Karpas-422 (cell line): ENCODE measurements around the gene RGS13. TPM values are rescaled to one million over a fixed set of nuclear protein-coding genes. Genes with fewer than 3 reads are reported as not detected.

ENCODE experiments used
- DNase-seq: peaks from one replicate; pipeline ENCODE4 v3.0.0-alpha.2; 2015
- H2AFZ ChIP-seq: fragments of 200-600 bp; sonication (generic); 2 replicates; pipeline ENCODE4 v1.6.1; 2014; ENCODE audit warnings: antibody characterized with exemption, low read length, mixed read lengths
- H3K27ac ChIP-seq: fragments of 200-600 bp; sonication (generic); 2 replicates; pipeline ENCODE4 v1.5.1; 2014; ENCODE audit warnings: mild to moderate bottlenecking, low read length, moderate library complexity
- H3K27me3 ChIP-seq: fragments of 200-600 bp; sonication (generic); 2 replicates; pipeline ENCODE4 v1.6.1; 2014; ENCODE audit warnings: low read length, mixed read lengths
- H3K36me3 ChIP-seq: fragments of 200-600 bp; sonication (generic); 2 replicates; pipeline ENCODE4 v1.6.1; 2014; ENCODE audit warnings: low read length, mixed read lengths; ENCODE audit not compliant: insufficient read depth
- H3K4me1 ChIP-seq: fragments of 200-600 bp; sonication (generic); 2 replicates; pipeline ENCODE4 v1.6.1; 2014; ENCODE audit warnings: mild to moderate bottlenecking, low read length, mixed read lengths
- H3K4me2 ChIP-seq: fragments of 200-600 bp; sonication (generic); 2 replicates; pipeline ENCODE4 v1.6.1; 2014; ENCODE audit warnings: low read length, low read depth, mild to moderate bottlenecking; ENCODE audit not compliant: poor library complexity, severe bottlenecking
- H3K4me3 ChIP-seq: fragments of 200-600 bp; sonication (generic); 2 replicates; pipeline ENCODE4 v1.5.1; 2014; ENCODE audit warnings: mild to moderate bottlenecking, antibody characterized with exemption, low read length, mixed read lengths
- H3K79me2 ChIP-seq: fragments of 200-600 bp; sonication (generic); 2 replicates; pipeline ENCODE4 v1.6.1; 2014; ENCODE audit warnings: mild to moderate bottlenecking, low read length, mixed read lengths
- H3K9ac ChIP-seq: fragments of 200-600 bp; sonication (generic); 2 replicates; pipeline ENCODE4 v1.6.0; 2014; ENCODE audit warnings: low read length
- H3K9me2 ChIP-seq: fragments of 200-600 bp; sonication (generic), shearing (Covaris generic); replicated peaks from 2 replicates; pipeline ENCODE4 v1.6.0; 2014; ENCODE audit warnings: mild to moderate bottlenecking, low read length, moderate library complexity; ENCODE audit not compliant: insufficient read depth
- H3K9me3 ChIP-seq: fragments of 300-700, 200-600 bp; sonication (generic); 2 replicates; pipeline ENCODE4 v1.6.1; 2014; ENCODE audit warnings: low read length, mixed read lengths
- H4K20me1 ChIP-seq: fragments of 200-600 bp; sonication (generic); 2 replicates; pipeline ENCODE4 v1.6.1; 2014; ENCODE audit warnings: mild to moderate bottlenecking, antibody characterized with exemption, low read length, low read depth; ENCODE audit not compliant: insufficient read depth
- total RNA-seq: library from RNA; depleted of rRNA; stranded (reverse); fragments of >200 nt; shearing (Covaris generic); gene quantifications from 2 replicates; pipeline ENCODE4 v1.2.3, GENCODE V29; 2014; ENCODE audit warnings: low replicate concordance

The RGS13 gene
- total RNA-seq, 1 experiment from 2014 or later = 462 TPM

GRCh38 chr1:192630521-192631287 lies 5.2 kb upstream of the RGS13 start:
- DNase-seq = peak; percentile 79
- H2AFZ ChIP-seq = no peak overlapping the region
- H3K27me3 ChIP-seq = no peaks in the 10 kb centered on the region
- H3K27ac ChIP-seq = peak overlapping the region; percentile 100
- H4K20me1 ChIP-seq = no peaks in the 10 kb centered on the region
- peak overlapping the region; percentile 95 for H3K4me2 ChIP-seq
- H3K4me3 ChIP-seq = peak overlapping the region; percentile 11
- H3K79me2 ChIP-seq = peaks cover 7% of the 10 kb centered on the region; the same call in 1 of the 2 replicates
- H3K36me3 ChIP-seq = no peaks in the 10 kb centered on the region
- H3K9me3 ChIP-seq = no peaks in the 10 kb centered on the region
- no peaks in the 10 kb centered on the region for H3K9me2 ChIP-seq
- peaks cover 97% of the 10 kb centered on the region for H3K4me1 ChIP-seq
- peak overlapping the region; percentile 61 for H3K9ac ChIP-seq

DNA sequence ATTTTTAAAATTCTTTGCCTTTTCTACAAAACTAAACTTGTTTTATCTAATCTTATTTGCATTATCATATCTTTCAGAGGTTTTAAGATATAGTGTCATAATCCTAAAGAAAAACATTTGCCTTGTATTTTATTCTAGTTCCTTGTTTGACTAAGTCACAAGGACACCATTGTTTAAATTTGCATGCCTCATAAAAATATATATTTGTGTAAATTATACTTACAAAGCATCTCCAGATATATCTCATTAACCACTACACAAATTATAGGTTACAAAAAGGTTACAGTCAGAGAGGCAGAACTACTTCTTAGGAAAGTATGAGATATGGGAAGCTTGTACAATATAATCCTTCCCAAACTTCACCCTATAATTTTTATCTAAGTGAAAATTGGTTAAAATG lies 4.2 kb upstream of the RGS13 start:
- peaks cover 93% of the 10 kb centered on the region for H3K4me1 ChIP-seq
- H2AFZ ChIP-seq = no peak overlapping the region

DNA sequence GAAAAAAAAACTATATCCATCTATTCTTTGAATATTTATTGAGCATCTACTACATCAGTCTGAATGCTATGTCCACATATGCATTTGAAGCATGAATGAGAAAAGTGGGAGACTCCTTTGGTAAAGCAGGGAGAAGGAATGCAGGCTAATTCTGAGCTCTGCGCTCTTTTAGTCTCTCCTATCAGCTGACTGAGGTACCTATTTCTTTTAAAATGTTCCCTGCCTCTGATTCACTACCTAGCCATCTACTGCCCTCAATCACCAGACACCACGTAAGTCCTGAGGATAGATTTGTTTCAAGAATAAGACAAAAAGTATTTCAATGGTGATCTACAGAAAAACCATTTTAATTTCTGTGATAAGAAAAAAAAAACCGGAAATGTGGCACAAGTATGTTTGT lies 3.8 kb upstream of the RGS13 start:
- Histone ChIP-seq H3K9me2 (no peaks in the 10 kb centered on the region), H3K4me2 (peak overlapping the region; percentile 95), H4K20me1 (no peaks in the 10 kb centered on the region), H3K27ac (peak overlapping the region; percentile 100), H3K9ac (peak overlapping the region; percentile 74), H3K4me1 (peaks cover 88% of the 10 kb centered on the region), H2AFZ (no peak overlapping the region), H3K4me3 (peak overlapping the region; percentile 36), H3K36me3 (no peaks in the 10 kb centered on the region), H3K79me2 (peaks cover 22% of the 10 kb centered on the region), H3K27me3 (no peaks in the 10 kb centered on the region), H3K9me3 (no peaks in the 10 kb centered on the region)
- no peak for DNase-seq

More for the DNA sequence above, 4.2 kb upstream of the RGS13 start:
- Histone ChIP-seq H3K9me2 (no peaks in the 10 kb centered on the region), H3K27me3 (no peaks in the 10 kb centered on the region), H3K9ac (peak overlapping the region; percentile 74), H3K79me2 (peaks cover 18% of the 10 kb centered on the region), H4K20me1 (no peaks in the 10 kb centered on the region), H3K27ac (peak overlapping the region; percentile 100), H3K4me3 (peak overlapping the region; percentile 36), H3K4me2 (peak overlapping the region; percentile 95), H3K9me3 (no peaks in the 10 kb centered on the region), H3K36me3 (no peaks in the 10 kb centered on the region)
- peak; percentile 76 for DNase-seq

DNA sequence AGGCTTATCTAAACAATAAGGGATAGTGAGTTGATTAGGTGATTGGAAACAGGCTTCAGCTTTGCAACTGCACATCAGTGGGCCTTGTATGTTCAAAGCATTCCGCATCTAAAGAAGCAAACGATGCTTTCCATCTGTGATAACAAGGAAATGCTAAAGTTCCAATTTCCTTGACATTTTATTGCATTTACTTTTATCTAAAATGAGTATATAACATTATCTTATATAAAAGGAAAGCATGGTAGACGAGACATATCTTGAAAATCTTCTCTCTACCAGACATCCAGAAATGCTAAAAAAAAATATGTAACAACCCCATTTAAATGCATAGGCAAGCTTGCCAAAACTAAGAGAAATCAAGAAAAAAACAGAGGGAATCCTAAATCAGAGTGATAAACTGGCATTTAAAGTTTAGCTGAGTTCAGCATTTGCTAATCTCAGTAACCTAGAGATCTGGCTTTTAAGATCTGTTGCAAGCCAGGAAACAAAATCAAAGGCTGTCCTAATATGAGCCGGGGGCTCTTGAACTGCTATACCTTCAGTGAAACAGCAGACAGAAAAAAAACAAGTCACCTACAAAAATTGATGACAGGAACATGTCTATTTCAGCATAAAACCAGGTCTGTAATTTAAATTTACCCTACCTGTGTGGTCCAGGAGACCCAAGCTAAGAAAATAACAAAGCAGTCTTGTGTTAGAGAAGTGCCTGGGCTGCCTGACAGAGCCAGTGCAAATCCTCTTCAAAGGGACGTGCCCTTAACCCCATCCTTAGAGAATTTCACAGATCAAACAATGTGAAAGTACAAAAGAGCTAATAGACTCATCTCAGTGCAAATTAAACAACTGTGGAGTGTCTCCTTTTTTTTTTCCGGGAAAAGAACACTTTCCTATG lies 3.1 kb upstream of the RGS13 start:
- H3K4me2 ChIP-seq = peak overlapping the region; percentile 95
- no peaks in the 10 kb centered on the region for H4K20me1 ChIP-seq
- peaks cover 7% of the 10 kb centered on the region for H3K36me3 ChIP-seq
- peaks cover 84% of the 10 kb centered on the region for H3K4me1 ChIP-seq
- H3K9ac ChIP-seq = peak overlapping the region; percentile 74
- 0 out of 2 replicates have a peak overlapping the region, but pooled peaks have one; percentile 10 for H2AFZ ChIP-seq
- peaks cover 29% of the 10 kb centered on the region for H3K79me2 ChIP-seq
- H3K9me3 ChIP-seq = no peaks in the 10 kb centered on the region
- peak overlapping the region; percentile 36 for H3K4me3 ChIP-seq
- no peaks in the 10 kb centered on the region for H3K27me3 ChIP-seq
- H3K27ac ChIP-seq = peak overlapping the region; percentile 100
- no peaks in the 10 kb centered on the region for H3K9me2 ChIP-seq
- DNase-seq = peak; percentile 76

GRCh38 chr1:192633533-192634253 lies 2.3 kb upstream of the RGS13 start:
- Histone ChIP-seq H3K4me2 (peak overlapping the region; percentile 95), H3K9me3 (no peaks in the 10 kb centered on the region), H3K4me3 (peak overlapping the region; percentile 36), H3K9me2 (no peaks in the 10 kb centered on the region), H3K36me3 (peaks cover 15% of the 10 kb centered on the region), H4K20me1 (no peaks in the 10 kb centered on the region), H2AFZ (0 out of 2 replicates have a peak overlapping the region, but pooled peaks have one; percentile 10), H3K27me3 (no peaks in the 10 kb centered on the region), H3K27ac (peak overlapping the region; percentile 100), H3K4me1 (peaks cover 84% of the 10 kb centered on the region), H3K9ac (peak overlapping the region; percentile 74), H3K79me2 (peaks cover 37% of the 10 kb centered on the region)
- peak; percentile 77 for DNase-seq

DNA sequence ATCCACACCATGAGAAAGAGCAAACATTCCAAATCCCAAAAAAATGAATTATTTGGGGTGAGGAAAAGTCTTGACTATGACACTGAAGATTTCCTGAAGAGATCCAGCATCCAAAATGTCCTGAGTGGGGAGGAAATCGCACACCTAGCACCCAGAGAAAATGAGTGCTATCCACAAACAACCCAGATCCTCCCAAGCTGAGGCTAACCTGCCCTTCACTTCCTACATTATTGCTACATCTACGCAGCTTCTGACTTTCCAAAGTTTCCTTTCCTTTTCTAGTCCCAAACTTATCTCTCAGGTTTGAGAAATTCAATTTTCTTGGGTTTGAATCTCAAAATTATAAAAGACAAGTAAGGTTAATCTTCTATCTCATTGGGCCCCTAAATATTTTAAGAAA lies 906 bp upstream of the RGS13 start:
- Histone ChIP-seq H3K4me1 (peaks cover 84% of the 10 kb centered on the region), H3K4me3 (peak overlapping the region; percentile 36), H3K27me3 (no peaks in the 10 kb centered on the region), H3K9ac (peak overlapping the region; percentile 74), H3K9me2 (no peaks in the 10 kb centered on the region), H3K27ac (peak overlapping the region; percentile 100), H3K79me2 (peaks cover 49% of the 10 kb centered on the region), H2AFZ (no peak overlapping the region), H4K20me1 (no peaks in the 10 kb centered on the region), H3K4me2 (peak overlapping the region; percentile 95), H3K9me3 (no peaks in the 10 kb centered on the region), H3K36me3 (peaks cover 27% of the 10 kb centered on the region)
- peak; percentile 61 for DNase-seq

- Histone ChIP-seq H3K36me3 (peaks cover 57% of the 10 kb centered on the region), H3K9ac (no peak overlapping the region), H3K4me3 (peak overlapping the region; percentile 74; the same call in 1 of the 2 replicates), H3K9me3 (no peaks in the 10 kb centered on the region), H3K79me2 (peaks cover 86% of the 10 kb centered on the region), H2AFZ (no peak overlapping the region), H3K9me2 (no peaks in the 10 kb centered on the region), H4K20me1 (no peaks in the 10 kb centered on the region), H3K4me2 (peak overlapping the region; percentile 95), H3K27me3 (no peaks in the 10 kb centered on the region), H3K4me1 (peaks cover 45% of the 10 kb centered on the region), H3K27ac (peak overlapping the region; percentile 100)
- peak; percentile 66 for DNase-seq
Observed at GRCh38 chr1:192639607-192640368, 3.8 kb downstream of the RGS13 start.
